Thoracic aorta (tissue), 2 donors: ENCODE results near the gene SCYGR1. TPM values are rescaled to one million over a fixed set of nuclear protein-coding genes. Genes with fewer than 3 reads are reported as not detected.

ENCODE experiments used
- ATAC-seq: fragments of 150-250 bp; one replicate; pipeline ENCODE4 v1.8.0; 2017; ENCODE audit warnings: low read depth; ENCODE audit not compliant: insufficient number of reproducible peaks, low FRiP score
- DNase-seq: peaks from one replicate; pipeline ENCODE4 v3.0.0-alpha.2; 2020; ENCODE audit warnings: low spot score
- H3K27ac ChIP-seq, 2 donors: fragments of 200-600 bp; sonication (generic); 1 replicate in 1 of 2; 2 replicates in 1 of 2; pipeline ENCODE4 v1.5.1; 2016; ENCODE audit warnings: mild to moderate bottlenecking in 2 of 2, moderate library complexity in 2 of 2
- H3K27me3 ChIP-seq: fragments of 200-600 bp; sonication (generic); replicated peaks from 2 replicates; pipeline ENCODE4 v1.6.0; 2016; ENCODE audit warnings: mild to moderate bottlenecking; ENCODE audit not compliant: insufficient read depth
- H3K36me3 ChIP-seq: fragments of 200-600 bp; sonication (generic); one replicate; pipeline ENCODE4 v1.5.1; 2016
- H3K4me1 ChIP-seq, 2 donors: fragments of 200-600 bp; sonication (generic); 1 replicate in 1 of 2; 2 replicates in 1 of 2; pipeline versions ENCODE4 v1.5.1 to v1.6.0; 2016; ENCODE audit warnings: low read depth in 2 of 2, mild to moderate bottlenecking in 1 of 2; ENCODE audit not compliant: control insufficient read depth in 1 of 2
- H3K4me3 ChIP-seq: fragments of 200-600 bp; sonication (generic); 2 replicates; pipeline ENCODE4 v1.5.1; 2016; ENCODE audit warnings: mild to moderate bottlenecking
- H3K9me3 ChIP-seq: fragments of 200-600 bp; sonication (generic); 2 replicates; pipeline ENCODE4 v1.5.1; 2016
- total RNA-seq, 2 donors: library from RNA; depleted of rRNA; stranded (reverse); fragments of >200 nt; gene quantifications; one replicate each; pipeline versions ENCODE4 v1.1.0 to v1.2.3, GENCODE V29; 2016
- TF ChIP-seq, protein P1 (sequence below): fragments of 200-600 bp; sonication (generic); IDR thresholded peaks from one replicate; pipeline ENCODE4 v1.5.1; 2019; ENCODE audit warnings: antibody characterized with exemption

The SCYGR1 gene
- total RNA-seq, 2 donors from 2014 or later = not detected

DNA sequence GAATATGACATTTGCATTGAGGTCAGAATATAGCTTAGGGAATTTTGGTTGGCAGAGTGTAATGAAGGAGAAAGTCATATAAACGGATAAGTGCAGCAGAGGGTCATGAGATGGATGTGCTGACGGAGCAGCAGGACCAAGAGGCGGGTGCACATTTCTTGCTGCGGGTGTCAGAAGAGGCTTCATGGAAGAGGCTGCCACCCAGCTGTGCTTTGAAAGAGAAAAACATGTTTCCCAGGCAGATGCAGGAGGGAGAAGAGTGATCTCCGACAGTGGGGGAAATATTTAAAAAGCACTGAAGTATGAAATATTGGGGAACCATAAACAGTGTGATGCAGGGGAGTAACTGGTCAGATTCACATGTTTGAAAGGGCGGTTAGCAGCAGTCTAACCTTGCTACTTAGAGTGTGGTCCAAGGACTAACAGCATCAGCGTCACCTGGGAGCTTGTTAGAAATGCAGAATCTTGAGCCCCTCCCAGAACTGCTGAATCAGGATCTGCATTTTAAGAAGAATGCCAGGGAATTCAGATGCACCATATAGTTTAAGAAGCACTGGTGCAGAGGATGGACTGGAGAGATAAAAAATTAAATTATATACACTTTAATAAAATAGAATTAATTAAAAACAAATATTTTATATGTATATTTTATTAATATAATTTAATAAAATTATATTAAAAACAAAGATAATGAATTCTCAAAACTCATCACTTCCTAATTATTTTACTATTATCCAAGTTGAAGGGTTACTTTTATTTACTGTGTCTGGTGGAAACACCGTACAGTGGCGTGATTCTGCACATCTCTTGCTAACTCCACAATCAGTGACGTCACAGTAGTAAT is 36.1 kb upstream of the SCYGR1 start:
- Histone ChIP-seq H3K36me3 (no peaks in the 10 kb centered on the region), H3K9me3 (no peaks in the 10 kb centered on the region), H3K4me3 (no peak overlapping the region), H3K4me1 (no peaks in the 10 kb centered on the region), H3K27me3 (no peaks in the 10 kb centered on the region), H3K27ac (no peak overlapping the region)
- TF ChIP-seq, protein P1, sequence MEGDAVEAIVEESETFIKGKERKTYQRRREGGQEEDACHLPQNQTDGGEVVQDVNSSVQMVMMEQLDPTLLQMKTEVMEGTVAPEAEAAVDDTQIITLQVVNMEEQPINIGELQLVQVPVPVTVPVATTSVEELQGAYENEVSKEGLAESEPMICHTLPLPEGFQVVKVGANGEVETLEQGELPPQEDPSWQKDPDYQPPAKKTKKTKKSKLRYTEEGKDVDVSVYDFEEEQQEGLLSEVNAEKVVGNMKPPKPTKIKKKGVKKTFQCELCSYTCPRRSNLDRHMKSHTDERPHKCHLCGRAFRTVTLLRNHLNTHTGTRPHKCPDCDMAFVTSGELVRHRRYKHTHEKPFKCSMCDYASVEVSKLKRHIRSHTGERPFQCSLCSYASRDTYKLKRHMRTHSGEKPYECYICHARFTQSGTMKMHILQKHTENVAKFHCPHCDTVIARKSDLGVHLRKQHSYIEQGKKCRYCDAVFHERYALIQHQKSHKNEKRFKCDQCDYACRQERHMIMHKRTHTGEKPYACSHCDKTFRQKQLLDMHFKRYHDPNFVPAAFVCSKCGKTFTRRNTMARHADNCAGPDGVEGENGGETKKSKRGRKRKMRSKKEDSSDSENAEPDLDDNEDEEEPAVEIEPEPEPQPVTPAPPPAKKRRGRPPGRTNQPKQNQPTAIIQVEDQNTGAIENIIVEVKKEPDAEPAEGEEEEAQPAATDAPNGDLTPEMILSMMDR = no peak
- DNase-seq (no peak), ATAC-seq (no peak)

DNA sequence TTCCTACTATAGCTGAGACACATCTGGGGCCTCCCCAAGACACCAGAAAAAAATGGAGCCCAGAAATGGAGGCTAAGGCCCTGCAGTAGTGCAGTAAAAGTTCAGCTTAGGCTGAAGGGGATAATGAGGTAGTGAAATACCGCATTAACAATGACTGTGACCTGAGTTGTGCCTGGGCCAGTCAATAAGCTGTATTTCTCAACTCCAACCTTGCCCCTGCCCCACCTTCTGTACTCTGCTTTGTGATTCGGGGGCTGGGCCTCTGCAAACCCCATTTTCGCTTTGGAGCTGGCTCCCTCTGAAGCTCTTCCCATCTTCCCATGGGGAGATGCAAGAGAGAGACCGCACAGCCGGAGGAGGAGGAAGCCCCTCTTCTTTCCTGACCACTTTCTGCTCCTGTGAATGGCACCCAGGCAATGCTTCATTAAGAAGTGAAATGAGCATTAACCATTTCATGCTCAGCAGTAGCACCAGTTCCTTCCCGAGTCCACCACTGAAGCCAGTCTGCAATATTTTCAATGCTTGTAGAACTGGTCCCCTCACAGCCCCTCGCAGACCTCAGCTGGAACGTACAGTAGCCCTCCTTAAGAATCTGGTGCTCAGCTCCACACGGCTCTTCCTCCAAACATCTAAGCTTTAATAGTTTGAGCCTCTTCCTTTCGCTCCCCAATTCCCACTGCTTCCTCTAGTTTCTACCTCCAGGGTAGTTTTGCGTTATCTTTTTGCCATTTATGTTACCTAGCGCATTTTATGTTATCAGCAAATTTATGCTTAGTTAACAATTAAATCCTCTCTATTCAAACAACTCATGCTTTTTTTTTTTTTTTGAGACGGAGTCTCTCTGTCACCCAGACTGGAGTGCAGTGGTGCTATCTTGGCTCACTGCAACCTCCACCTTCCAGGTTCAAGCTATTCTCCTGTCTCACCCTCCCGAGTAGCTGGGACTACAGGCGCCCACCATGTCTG is 32.6 kb upstream of the SCYGR1 start:
- Histone ChIP-seq H3K27ac (no peak overlapping the region), H3K36me3 (no peaks in the 10 kb centered on the region), H3K27me3 (no peaks in the 10 kb centered on the region), H3K4me3 (no peak overlapping the region), H3K9me3 (no peaks in the 10 kb centered on the region), H3K4me1 (peaks cover 2 to 6% of the 10 kb centered on the region in 2 donors)
- DNase-seq (no peak), ATAC-seq (no peak)
- TF ChIP-seq, protein P1 = no peak

DNA sequence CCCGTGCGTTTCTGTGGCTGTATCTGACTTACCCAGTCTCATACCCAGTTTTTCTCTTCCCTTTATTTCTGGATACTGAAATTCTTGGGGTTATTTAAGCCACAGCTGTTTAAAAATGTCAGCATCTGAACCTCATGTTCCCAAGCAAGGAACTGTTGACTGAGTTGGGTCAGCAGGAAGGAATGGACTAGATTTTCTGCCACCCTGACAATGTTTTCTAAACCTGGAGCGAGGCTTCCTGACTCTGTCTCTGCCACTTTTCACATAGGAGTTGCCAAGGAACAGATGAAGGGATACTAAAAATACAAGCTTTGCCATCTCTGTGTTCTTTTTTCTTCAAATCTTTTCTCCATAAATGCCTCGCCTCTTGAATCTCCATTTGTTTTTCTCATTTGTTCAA is 29.0 kb upstream of the SCYGR1 start:
- Histone ChIP-seq H3K36me3 (no peaks in the 10 kb centered on the region), H3K9me3 (no peaks in the 10 kb centered on the region), H3K27ac (no peak overlapping the region), H3K27me3 (no peaks in the 10 kb centered on the region), H3K4me3 (no peak overlapping the region), H3K4me1 (peaks cover 6 to 15% of the 10 kb centered on the region in 2 donors)
- TF ChIP-seq, protein P1 = no peak
- no peak for ATAC-seq
- no peak for DNase-seq

DNA sequence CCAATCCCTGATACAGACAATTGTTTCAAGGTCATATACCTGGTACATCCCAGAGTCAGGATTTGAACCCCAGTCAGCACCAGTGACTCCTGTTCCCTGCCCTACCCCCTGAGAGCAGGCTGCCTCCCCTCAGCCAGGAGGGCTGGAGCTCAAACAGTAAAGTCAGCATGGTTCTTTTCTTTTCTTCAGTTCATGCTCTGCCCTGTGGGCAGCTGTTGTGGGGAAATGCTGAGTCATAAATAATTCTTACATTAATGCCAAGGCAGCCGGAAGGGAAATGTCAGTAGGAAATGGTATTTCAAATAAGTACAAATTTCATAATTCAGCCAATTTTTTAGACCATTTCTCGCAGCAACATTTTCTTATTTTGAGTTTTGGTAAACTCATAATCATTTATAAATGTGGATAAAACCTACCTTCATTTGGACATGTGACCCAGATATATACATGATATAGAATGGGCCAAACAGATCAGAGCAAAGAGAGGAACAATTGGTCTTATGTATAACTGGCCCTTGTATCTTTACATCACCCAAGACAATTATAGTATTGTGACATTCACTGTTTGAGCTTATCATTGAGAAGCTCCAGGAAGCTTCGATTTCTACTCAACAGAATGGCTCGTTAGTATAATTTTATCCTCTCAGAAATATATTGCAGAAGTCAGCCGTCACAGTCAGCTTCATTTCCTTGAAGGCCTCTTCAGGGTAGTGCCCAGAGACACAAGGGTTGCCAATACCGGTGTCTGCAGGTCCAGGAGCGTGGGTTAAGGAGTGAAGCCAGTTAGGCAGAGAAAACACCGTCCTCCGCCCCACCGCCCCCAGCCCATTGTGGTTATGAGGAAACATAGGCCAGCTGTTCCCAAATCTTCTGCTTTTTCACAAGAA is 28.0 kb upstream of the SCYGR1 start:
- Histone ChIP-seq H3K36me3 (no peaks in the 10 kb centered on the region), H3K4me1 (peaks cover 6 to 15% of the 10 kb centered on the region in 2 donors), H3K27me3 (no peaks in the 10 kb centered on the region), H3K4me3 (no peak overlapping the region), H3K9me3 (no peaks in the 10 kb centered on the region), H3K27ac (peak overlapping the region in 1 of 2 donors; percentile 25)
- DNase-seq = no peak
- ATAC-seq = peak; percentile 66
- TF ChIP-seq, protein P1 = no peak
